Stimulated activated CD8-positive, alpha-beta memory T cell treated with anti-CD3 and anti-CD28 coated beads, Interleukin-4, amount 100 ng/mL, for 1 hour (primary cell): ENCODE results near the gene CASP8AP2.
A peak's percentile ranks its signal among the peaks of the same experiment; 100 is the strongest.
"Not testable (repeated sequence)": the region's sequence is repeated elsewhere in the genome, so short reads cannot be mapped to it uniquely, and the experiment has no call there.

Experiments used
- DNase-seq, 2 donors: peaks; one replicate each; pipeline ENCODE4 v3.0.0-alpha.2; 2020; ENCODE audit warnings: low read depth in 2 of 2, low spot score in 1 of 2

Gene CASP8AP2

DNA sequence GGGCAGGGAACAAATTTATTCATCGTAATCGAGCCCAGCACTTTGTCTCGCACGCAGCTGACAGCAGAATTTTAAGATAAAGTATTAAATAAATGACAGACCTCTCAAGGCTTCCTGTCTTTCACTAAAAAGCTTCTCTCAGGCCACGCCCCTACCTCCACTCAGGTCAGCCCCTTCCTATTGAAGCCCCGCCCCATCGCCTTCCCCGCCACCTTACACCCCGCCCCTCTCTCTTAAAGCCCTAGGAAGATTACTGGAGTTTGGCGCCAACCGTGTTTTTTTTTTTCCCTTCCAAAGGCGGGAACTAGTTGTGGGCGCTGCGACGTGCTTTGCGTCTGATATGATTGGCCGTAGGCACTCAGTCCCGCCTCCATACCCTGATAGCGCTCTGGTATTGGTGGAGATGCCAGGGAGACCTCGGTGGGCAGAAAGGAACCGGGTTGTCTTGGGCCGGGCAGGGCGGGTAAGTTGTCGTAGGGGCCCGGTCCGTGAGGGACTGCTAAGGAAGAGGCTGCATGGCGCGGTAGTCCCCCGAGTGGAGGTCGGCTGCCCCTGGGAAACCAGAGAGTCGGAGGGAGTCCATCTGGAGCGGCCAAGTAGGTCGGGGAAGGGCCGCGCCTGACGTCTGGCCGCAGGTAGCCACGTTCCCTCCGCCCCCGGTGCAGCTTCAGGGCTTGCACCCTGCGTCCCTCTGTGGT lies at the start of gene CASP8AP2:
Gene CASP8AP2 (plus strand): TSS at position 409 of the 698 bp plus-strand sequence.
- DNase-seq = peak; percentile 83 to 87

DNA sequence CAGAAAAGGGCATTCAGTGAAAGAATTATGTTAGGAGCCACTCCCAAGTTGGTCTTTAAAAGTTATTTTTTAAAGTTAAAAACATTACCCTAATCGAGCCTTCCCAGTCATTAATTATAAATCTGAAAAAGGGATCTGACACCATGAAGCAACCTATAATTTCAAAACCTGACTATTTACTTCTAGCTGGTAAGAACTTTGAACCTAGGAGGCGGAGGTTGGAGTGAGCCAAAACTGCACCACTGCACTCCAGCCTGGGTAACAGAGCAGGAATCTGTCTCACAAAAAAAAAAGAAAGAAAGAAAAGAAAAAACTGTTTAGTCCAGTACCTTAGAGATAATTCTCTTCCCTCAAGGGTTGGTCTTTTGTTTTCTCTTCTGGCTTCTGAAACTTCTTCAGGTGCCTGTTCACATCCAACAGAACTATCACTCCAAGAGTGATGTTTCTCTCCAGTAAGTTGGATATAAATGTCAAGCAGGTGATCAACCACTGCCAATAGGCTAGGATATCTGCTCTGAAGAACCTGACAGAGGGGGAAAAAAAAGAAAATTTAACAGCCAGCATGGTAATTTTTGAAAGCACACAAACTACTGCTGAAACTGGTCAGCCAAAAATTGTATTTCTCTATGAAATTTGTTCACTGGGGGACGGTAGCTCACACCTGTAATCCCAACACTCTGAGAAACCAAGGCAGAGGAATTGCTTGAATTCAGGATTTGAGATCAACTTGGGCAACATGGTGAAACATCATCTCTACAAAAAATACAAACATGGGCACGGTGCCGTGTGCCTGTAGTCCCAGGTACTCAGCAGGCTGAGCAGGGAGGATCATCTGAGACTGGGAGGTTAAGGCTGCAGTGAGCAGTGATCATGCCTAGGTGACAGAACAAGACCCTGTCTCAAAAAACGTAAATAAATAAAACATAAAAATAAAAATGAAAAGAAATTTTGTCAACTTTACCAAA lies 48.3 kb upstream of the CASP8AP2 start:
- DNase-seq = no peak

DNA sequence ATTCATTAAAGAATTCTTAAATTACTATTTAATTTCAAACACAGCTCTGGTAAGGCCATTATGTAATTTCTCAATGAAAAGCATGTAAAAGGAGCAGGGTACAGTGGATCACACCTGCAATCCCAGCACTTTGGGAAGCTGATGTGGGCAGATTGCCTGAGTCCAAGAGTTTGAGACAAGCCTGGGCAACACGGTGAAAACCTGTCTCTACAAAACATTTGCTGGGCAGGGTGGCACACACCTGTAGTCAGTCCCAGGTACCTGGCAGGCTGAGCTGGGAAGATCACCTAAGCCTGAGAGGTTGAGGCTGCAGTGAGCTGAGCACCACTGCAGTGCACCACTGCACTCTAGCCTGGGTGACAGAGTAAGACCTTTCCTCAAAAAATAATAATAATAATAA lies 47.5 kb upstream of the CASP8AP2 start:
- no peak for DNase-seq

GRCh38 chr6:89783293-89783692 lies 46.4 kb upstream of the CASP8AP2 start:
- DNase-seq = not testable (repeated sequence)

DNA sequence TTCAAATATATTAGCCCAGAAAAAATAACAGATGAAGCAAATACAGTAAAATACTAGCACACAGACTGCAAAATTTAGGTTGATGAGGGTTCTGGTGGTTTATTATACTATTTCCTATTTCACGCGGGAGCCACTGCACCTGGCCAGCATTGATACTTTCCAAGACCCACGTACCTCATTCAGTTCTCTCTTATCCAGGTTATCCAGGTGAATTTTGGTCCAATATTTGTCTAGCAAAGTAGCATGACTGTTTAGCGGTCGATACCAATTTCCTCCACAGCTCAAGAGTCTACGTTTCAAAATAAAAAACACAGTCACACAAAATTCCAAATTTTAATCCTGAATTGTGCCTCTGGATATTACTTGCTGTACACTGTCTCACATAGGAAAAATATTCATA lies 44.8 kb upstream of the CASP8AP2 start:
- DNase-seq = no peak

GRCh38 chr6:89786970-89787369 lies 42.7 kb upstream of the CASP8AP2 start:
- no peak for DNase-seq

DNA sequence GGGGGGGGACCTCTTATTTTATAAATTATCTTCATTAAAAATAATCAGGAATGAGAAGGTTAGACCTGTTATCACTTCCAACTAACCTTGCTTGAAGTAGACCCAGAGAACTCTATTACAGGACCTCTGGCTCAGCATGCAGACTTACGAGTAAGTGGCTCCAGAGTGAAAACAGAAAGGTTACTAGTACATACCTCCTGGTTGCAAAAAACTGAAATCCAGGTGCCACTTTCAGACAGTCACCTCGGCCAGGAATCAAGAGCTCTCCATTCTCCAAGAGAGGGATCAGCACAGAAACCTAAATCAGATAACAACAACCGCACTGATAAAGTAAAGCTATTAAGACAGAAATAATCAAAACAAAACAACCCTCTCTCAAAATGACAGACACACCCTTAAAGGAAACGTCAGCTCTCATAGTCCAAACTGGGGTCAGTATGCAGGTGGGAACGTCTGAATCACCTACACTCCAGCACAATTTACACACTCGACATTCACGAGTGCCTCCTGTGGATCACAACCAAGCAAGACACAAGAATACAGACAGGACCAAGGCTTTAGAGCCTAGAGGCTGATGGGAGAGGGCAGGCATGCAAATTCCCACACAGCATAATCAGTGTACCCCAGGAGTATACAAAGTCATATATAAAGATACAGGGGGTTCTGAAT lies 41.9 kb upstream of the CASP8AP2 start:
- DNase-seq = no peak

- no peak for DNase-seq
Observed at GRCh38 chr6:89789980-89790379, 39.7 kb upstream of the CASP8AP2 start.

GRCh38 chr6:89790403-89790802 lies 39.3 kb upstream of the CASP8AP2 start:
- DNase-seq = no peak

DNA sequence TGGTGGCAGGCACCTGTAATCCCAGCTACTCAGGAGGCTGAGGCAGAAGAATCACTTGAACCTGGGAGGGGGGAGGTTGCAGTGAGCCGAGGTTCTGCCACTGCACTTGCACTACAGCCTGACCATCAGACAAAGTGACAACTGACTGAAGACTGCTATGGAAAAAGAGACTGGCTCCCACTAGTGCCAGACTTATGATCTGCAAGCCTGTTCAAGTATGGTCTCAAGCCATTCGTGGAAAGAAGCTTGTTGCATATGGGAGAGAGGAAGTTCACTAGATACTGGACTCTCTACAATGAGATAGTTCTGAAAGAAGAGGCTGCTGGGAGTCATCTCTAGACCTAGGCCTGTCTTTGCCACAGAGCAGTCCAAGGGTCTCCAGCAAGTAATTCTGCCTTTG lies 36.8 kb upstream of the CASP8AP2 start:
- no peak for DNase-seq

DNA sequence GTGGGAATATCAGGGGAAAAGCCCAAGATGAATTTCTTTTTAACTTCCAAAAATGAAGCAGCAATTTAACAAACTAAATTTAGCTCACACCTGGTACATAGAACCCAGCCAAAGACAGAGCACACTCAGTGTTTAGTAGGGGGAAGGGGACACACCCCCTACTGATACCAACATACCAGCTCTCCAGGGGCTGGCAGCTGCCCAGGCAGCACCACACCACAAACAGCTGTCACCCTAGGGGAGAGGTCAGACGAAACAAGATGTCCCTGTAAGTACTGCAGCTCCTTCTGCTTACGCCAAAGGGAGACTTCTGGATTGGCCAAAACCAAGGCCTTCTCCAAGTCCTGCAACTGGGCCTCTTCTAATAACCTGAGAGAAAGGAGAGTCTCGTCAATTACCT lies 36.1 kb upstream of the CASP8AP2 start:
- DNase-seq = no peak

GRCh38 chr6:89794324-89794723 lies 35.4 kb upstream of the CASP8AP2 start:
- DNase-seq = no peak

- no peak for DNase-seq
Observed at GRCh38 chr6:89797317-89797716, 32.4 kb upstream of the CASP8AP2 start.

- no peak for DNase-seq
Observed at GRCh38 chr6:89799096-89799495, 30.6 kb upstream of the CASP8AP2 start.

DNA sequence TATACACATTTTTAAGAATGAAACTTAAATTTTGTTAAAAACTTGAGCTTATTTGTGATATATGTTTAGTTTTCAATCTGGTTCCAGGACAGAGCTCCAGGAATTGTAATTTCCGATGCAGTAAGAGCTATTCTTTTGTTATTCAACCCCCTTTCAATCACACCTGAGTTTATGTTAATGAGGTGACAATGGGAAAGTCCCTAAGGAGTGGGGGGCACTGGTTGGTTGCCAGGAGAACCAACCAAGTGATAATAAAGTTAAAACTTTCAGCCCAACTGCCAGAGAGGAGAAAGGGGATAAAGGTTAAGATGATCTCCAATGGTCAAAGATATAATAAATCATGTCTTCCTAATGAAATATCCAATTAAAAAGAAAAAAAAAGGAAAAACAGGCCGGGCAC lies 29.9 kb upstream of the CASP8AP2 start:
- no peak for DNase-seq

DNA sequence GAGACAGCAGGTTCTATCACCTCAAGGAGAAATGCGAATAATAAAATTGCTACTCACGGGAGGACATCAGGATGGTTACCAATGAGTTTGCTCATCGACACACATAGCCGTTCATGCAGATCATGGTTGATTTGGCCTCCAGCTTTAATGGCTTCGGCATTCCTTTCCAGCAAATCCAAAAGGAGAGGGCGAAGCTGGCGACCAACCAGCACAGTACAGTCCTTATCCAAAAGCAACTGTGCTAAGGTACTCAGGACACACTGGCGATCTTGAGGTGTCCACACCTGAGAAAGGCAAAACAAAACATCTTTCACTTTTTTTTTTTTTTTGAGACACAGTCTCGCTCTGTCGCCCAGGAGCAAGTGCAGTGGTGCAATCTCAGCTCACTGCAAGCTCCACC lies 26.4 kb upstream of the CASP8AP2 start:
- no peak for DNase-seq

GRCh38 chr6:89805814-89806371 lies 23.8 kb upstream of the CASP8AP2 start:
- no peak for DNase-seq

- no peak for DNase-seq
Observed at GRCh38 chr6:89807581-89807980, 22.1 kb upstream of the CASP8AP2 start.

DNA sequence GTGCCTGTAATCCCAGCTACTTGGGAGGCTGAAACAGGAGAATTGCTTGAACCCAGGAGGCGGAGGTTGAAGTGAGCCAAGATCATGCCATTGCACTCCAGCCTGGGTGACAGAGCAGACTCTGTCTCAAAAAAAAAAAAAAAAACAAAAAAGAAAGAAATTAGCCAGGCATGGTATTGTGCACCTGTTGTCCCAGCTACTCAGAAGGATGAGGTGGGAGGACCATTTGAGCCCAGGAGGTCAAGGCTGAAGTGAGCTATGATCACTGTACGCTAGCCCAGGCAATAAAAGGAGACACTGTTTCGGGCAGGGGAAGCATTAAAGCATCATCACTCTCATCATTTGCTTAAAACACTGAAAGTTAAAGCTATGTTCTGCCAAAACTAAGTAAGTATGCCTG lies 16.3 kb upstream of the CASP8AP2 start:
- not testable (repeated sequence) for DNase-seq

DNA sequence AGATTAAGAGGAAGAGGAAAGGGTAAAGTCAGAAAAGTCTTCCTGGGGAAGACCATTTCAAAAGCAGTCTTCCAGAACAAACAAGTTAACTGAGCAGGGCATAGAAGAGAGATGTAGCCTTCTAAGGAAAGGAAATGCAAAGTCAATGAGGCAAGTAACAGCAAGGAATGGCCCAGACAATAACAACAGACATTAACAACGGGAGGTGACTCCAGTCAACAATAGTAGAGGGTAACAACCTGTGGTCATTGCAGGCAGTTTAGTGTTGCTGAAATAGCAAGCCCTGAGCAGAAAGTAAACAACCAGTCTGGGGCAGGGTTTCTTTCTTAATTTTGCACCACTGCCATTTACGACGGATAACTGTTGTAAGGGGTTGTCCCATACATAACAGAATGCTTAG lies 12.2 kb upstream of the CASP8AP2 start:
- no peak for DNase-seq

GRCh38 chr6:89818977-89819335 lies 10.7 kb upstream of the CASP8AP2 start:
- no peak for DNase-seq
